ENCODE measurements around the gene EXOC8.

DNA sequence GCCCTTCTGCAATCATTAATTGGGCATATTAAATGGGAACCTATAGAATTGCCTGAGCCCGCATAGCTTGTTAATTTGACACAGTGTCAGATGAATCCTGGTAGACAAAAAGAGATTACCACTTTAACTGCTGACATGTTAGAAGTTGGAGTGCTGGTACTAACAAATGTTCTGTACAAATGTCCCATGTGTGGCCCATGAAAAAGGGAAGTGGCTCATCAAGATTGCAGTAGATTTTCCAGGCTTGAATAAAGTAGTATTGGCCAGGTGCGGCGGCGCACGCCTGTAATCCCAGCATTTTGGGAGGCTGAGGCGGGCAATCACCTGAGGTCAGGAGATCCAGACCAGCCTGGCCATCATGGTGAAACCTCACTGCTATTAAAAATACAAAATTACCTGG is 51.0 kb downstream of the EXOC8 start:
- TF ChIP-seq, protein P1, sequence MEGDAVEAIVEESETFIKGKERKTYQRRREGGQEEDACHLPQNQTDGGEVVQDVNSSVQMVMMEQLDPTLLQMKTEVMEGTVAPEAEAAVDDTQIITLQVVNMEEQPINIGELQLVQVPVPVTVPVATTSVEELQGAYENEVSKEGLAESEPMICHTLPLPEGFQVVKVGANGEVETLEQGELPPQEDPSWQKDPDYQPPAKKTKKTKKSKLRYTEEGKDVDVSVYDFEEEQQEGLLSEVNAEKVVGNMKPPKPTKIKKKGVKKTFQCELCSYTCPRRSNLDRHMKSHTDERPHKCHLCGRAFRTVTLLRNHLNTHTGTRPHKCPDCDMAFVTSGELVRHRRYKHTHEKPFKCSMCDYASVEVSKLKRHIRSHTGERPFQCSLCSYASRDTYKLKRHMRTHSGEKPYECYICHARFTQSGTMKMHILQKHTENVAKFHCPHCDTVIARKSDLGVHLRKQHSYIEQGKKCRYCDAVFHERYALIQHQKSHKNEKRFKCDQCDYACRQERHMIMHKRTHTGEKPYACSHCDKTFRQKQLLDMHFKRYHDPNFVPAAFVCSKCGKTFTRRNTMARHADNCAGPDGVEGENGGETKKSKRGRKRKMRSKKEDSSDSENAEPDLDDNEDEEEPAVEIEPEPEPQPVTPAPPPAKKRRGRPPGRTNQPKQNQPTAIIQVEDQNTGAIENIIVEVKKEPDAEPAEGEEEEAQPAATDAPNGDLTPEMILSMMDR (IDR thresholded peaks at IDR 0.05) = no peak
- no peak for TF ChIP-seq POLR2A (IDR thresholded peaks at IDR 0.05)
